ENCODE data around the gene SH3RF3.

Gene SH3RF3

GRCh38 chr2:109332880-109333279 is 203.9 kb downstream of the SH3RF3 start:
- no peak for DNase-seq (ENCODE audit: low read depth)

GRCh38 chr2:109333414-109334210 is 204.6 kb downstream of the SH3RF3 start:
- no peak for DNase-seq (ENCODE audit: low read depth)

GRCh38 chr2:109335631-109336176 is 206.7 kb downstream of the SH3RF3 start:
- no peak for DNase-seq (ENCODE audit: low read depth)

- DNase-seq (ENCODE audit: low read depth), result no peak
Measured at GRCh38 chr2:109336296-109336695, 207.3 kb downstream of the SH3RF3 start.

- no peak for DNase-seq (ENCODE audit: low read depth)
Measured at GRCh38 chr2:109337221-109337620, 208.2 kb downstream of the SH3RF3 start.

GRCh38 chr2:109339519-109339966 is 210.5 kb downstream of the SH3RF3 start:
- no peak for DNase-seq (ENCODE audit: low read depth)

GRCh38 chr2:109340381-109340780 is 211.4 kb downstream of the SH3RF3 start:
- no peak for DNase-seq (ENCODE audit: low read depth)

GRCh38 chr2:109341355-109342255 is 212.6 kb downstream of the SH3RF3 start:
- no peak for DNase-seq (ENCODE audit: low read depth)

GRCh38 chr2:109342256-109342850 is 213.3 kb downstream of the SH3RF3 start:
- no peak for DNase-seq (ENCODE audit: low read depth)

- no peak for DNase-seq (ENCODE audit: low read depth)
Measured at GRCh38 chr2:109342930-109343329, 213.9 kb downstream of the SH3RF3 start.

GRCh38 chr2:109343460-109343859 is 214.5 kb downstream of the SH3RF3 start:
- DNase-seq (ENCODE audit: low read depth), result no peak

- DNase-seq (ENCODE audit: low read depth), result no peak
Measured at GRCh38 chr2:109344270-109344805, 215.3 kb downstream of the SH3RF3 start.

GRCh38 chr2:109345091-109345490 is 216.1 kb downstream of the SH3RF3 start:
- DNase-seq (ENCODE audit: low read depth), result no peak

GRCh38 chr2:109345653-109346480 is 216.9 kb downstream of the SH3RF3 start:
- DNase-seq (ENCODE audit: low read depth), result no peak

GRCh38 chr2:109346601-109347228 is 217.7 kb downstream of the SH3RF3 start:
- no peak for DNase-seq (ENCODE audit: low read depth)

- no peak for DNase-seq (ENCODE audit: low read depth)
Measured at GRCh38 chr2:109347626-109348025, 218.6 kb downstream of the SH3RF3 start.

GRCh38 chr2:109348190-109348589 is 219.2 kb downstream of the SH3RF3 start:
- DNase-seq (ENCODE audit: low read depth), result no peak

- peak; percentile 24 for DNase-seq (ENCODE audit: low read depth)
Measured at GRCh38 chr2:109348671-109349502, 219.9 kb downstream of the SH3RF3 start.
